HK-2 (cell line): ENCODE measurements around the gene HELZ2.
A peak's percentile ranks its signal among the peaks of the same experiment; 100 is the strongest.
"Not testable (repeated sequence)": the region's sequence is repeated elsewhere in the genome, so short reads cannot be mapped to it uniquely, and the experiment has no call there.

Source experiments
- DNase-seq: peaks from one replicate; pipeline ENCODE4 v3.0.0-alpha.2; 2018; ENCODE audit not compliant: unreplicated experiment

Gene HELZ2

GRCh38 chr20:63580796-63581461 is 6.9 kb upstream of the HELZ2 start:
- DNase-seq, result peak; percentile 77

- no peak for DNase-seq
Measured at GRCh38 chr20:63579017-63579694, 5.1 kb upstream of the HELZ2 start.

GRCh38 chr20:63578224-63579016 is 4.4 kb upstream of the HELZ2 start:
- DNase-seq, result no peak

- DNase-seq, result no peak
Measured at GRCh38 chr20:63577317-63577894, 3.4 kb upstream of the HELZ2 start.

GRCh38 chr20:63576311-63576710 is 2.3 kb upstream of the HELZ2 start:
- DNase-seq, result no peak

GRCh38 chr20:63574829-63575743 is 1.0 kb upstream of the HELZ2 start:
- DNase-seq, result no peak

DNA sequence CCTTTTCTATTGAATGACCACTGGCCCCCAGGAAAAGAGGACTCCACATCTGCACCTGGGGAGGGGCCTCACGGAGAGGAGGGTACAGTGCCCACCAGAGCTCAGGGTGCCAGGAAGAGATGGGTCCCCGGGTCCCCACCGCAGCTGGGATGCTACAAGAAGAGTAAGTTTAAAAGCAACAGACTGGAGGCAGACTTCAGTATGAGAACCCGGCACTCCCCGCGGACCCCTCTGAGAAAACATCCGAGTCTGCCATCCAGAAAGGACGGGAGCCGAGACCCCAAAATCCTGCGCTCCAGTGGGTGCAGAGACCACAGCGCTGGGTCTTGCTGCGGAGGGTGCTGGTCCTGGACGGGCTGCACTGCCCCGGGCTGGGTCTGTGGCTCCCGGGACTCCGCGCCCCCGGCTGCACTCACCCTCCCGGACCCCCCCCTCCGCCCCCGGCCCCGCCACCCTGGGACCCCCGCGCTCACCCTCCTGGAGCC is 350 bp downstream of the HELZ2 start:
- no peak for DNase-seq

- no peak for DNase-seq
Measured at GRCh38 chr20:63572788-63573646, 1.0 kb downstream of the HELZ2 start.

GRCh38 chr20:63572071-63572787 is 1.8 kb downstream of the HELZ2 start:
- DNase-seq, result no peak

GRCh38 chr20:63571087-63571478 is 3.0 kb downstream of the HELZ2 start:
- not testable (repeated sequence) for DNase-seq

- DNase-seq, result no peak
Measured at GRCh38 chr20:63570281-63571086, 3.6 kb downstream of the HELZ2 start.

DNA sequence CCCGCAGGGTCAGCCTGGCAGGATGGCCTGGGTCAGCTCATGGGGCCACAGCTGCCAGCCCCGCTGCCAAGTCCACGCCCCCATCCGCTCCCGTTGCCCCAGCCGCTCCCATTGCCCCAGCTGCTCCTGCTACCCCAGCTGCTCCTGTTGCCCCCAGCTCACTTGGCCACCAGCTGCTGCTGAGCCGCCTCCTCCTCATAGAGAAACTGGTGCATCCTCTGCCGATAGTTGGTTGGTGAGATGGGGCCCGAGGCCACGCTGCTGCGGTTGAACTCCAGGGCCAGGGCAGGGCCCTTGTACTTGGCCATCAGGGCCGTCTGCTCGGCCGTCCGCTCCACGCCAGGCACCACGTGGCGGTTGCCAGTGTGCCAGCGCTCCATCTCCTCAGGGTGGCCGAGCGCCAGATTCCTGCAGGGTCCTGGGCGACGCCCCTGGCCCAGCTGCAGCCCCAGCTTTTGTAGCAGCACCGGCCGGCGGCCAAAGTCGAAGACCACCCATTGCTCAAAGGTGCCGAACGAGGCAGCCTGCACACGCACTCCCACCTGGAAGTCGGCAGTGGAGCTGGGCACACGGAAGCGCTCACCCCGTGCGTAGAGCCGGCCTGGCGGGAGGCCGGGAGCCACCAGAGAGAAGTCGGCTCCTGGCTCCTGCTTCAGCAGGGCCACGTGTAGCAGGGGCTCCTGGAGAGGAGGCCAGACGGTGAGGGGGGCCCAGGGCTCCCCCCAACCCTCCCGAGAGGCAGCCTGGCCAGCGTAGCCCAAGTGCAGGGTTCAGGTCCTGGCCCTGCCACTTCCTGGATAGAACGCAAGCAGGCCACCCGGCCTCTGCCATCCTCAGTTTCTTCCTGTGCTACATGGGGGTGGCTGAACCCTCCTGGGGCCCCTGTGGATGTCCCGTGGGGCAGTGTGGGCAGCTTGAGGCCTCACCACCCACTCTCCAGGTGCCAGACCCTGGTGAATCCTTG is 4.8 kb downstream of the HELZ2 start:
- no peak for DNase-seq

- no peak for DNase-seq
Measured at GRCh38 chr20:63568170-63568981, 5.7 kb downstream of the HELZ2 start.

DNA sequence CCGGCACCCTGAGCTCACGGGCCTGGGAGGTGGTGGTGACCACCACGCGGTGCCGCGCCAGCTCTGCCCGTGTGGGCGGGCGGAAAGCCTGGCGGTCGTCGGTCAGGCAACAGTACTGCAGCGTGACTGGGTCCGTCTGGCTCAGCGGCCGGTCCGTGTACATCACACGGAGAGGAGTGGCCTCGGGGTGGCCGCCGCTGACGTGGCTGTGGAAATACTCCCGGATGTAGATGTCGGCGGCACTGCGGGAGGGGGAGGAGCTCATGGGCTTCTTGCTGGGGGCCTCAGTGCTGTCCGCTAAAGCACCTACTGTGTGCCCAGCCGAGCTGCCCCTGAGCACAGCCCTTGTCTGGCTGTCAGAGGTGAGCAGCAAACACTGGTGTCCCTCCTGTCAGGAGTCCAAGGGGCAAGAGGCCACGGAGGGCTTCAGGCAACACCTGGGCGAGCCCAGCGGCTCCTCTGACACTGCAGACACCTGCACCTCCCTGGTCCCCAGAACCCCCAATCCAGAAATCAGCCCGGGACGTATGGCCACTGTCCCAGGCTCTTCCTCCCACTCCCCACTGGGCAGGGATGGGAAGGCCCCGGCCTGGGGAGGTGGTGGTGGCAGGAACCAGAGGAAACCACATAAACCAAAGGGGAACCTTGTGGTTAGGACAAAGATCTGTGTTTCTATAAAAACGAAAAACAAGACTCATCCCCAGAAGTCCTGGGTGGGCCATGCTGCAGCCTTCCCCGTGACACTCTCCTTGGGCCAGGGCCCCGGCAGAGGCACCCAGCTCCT is 6.5 kb downstream of the HELZ2 start:
- DNase-seq, result no peak

- DNase-seq, result no peak
Measured at GRCh38 chr20:63567136-63567385, 7.0 kb downstream of the HELZ2 start.
